Fibroblast of mammary gland (primary cell): ENCODE measurements around the gene ATG9B.

Experiments used
- DNase-seq: peaks from one replicate; pipeline ENCODE4 v3.0.0-alpha.2; 2010; ENCODE audit warnings: low read depth
- H3K4me3 ChIP-seq: 2 replicates; pipeline ENCODE4 v1.5.1; 2011; ENCODE audit warnings: low read depth, mild to moderate bottlenecking, low read length, moderate library complexity; ENCODE audit not compliant: control insufficient read depth
- CTCF ChIP-seq: conservative IDR thresholded peaks from 2 replicates; pipeline ENCODE4 v1.5.1; 2011; ENCODE audit warnings: low read depth, low read length, inconsistent platforms; ENCODE audit not compliant: control insufficient read depth, insufficient read depth

ATG9B gene

DNA sequence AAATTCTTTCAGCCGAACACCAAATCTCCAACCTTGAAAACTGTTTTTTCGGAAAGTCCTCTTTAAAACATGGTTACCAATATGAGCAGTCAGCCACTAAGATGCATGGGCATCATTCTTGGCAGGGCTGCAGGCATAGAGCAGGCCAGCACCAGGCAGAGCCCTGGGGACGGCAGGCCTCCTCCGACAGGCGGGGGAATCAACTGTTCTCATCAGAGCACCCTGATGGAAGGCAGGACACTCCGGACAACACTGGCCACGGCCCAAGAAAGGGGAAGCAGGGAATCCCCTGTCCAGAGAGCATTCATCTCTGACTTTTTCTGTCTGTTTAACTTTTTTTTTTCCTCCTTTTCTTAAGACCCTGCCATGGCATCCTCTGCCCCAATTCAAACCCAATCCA, 34.8 kb downstream of the ATG9B start:
- H3K4me3 ChIP-seq = no peak overlapping the region
- DNase-seq = no peak
- no peak for TF ChIP-seq CTCF

DNA sequence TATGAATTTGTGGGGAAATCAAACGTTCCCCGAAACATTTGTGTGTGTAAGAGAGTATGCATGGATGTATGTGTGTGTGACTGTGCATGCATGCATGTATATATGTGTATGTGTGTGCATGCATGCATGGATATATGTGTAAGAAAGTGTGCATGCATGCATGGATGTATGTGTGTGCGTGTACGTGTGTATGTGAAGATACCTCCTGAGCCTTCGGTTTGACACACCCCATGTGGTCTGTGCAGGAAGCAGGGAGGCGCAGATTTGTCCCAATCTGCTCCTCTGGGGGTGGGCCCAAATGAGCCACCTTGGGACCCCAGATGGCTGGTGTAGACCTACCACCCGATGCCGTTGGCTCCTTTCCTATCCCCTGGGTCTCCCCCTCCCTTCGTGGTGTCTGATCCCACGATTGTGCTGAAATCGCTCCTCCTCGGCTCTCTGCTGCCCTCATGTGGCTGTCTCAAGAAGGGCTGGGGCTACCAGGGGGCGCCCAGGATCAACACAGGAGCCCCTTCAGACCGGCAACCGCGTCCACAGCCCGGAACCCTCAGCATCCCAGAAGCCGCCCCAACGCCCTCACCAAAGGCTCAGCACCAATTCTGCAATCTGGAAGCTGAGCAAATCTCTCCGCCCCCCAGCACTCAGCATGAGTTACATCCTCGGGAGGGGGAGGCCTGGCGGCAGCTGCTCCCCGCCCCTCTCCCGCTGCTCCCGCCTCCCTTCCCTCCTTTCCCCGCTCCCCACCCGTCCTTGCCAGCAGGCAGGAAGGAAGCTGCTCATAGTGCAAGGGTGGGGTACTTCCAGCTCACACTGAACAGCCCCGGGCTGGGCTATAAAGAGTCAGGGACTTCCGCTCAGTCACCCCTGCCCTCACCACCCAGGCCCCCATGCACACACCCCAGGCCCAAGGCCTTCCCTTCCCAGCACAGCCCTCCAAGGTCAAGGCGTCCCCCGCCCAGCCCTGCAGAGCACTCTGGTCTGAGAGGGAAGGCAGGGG, 35.8 kb downstream of the ATG9B start:
- no peak overlapping the region for H3K4me3 ChIP-seq
- peak; percentile 67 for TF ChIP-seq CTCF
- DNase-seq = no peak

DNA sequence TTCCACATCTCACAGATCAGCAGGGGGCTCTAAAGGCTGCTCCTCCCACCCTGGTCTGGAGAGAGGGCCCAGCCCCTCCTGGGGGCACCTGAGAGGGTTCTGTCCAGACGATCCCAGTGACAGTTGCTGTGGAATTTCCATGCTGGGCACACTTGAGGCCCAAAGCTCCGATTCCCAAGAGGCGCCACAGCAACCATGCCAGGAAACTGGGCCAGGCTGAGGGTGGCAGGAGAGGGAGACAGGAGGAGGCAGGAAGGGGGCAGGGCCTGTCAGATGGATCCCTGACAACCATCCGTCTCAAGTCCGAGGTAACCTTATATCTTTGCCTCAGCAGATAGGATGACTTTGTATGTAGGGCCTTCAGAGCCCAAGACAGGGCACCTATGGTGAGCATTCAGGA, 37.7 kb downstream of the ATG9B start:
- no peak overlapping the region for H3K4me3 ChIP-seq
- no peak for DNase-seq
- TF ChIP-seq CTCF = no peak

DNA sequence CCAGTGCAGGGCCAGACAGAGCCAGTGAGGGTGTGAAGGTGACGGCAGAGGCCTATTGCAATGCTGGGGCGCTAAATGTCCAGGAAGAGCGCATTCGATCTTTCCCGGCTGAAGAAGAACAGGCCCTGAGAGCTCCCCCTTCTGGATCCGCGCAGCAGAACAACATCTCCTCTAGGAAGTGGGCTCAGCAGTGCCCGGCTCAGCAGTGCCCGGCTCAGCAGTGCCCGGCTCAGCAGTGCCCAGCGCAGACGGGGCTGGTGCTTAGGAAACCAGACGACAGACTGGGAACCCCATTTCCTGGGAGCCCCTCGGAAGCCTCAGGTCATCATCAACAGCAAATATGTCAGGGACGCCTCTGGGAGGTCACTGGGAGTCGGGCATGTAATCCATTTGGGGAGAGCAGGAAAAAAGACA, 38.2 kb downstream of the ATG9B start:
- no peak overlapping the region for H3K4me3 ChIP-seq
- peak; percentile 45 for DNase-seq
- peak; percentile 75 for TF ChIP-seq CTCF

- TF ChIP-seq CTCF = no peak
- H3K4me3 ChIP-seq = no peak overlapping the region
- no peak for DNase-seq
These were observed 40.4 kb downstream of the ATG9B start for GRCh38 chr7:150983893-150984368.

- no peak for DNase-seq
- TF ChIP-seq CTCF = no peak
These were observed 41.9 kb downstream of the ATG9B start for GRCh38 chr7:150982351-150982750.

More at GRCh38 chr7:150982351-150982750, 41.9 kb downstream of the ATG9B start:
- H3K4me3 ChIP-seq = no peak overlapping the region
